HG03460 (cell line): Measurements from ENCODE around the gene DDX46.
A peak's percentile ranks its signal among the peaks of the same experiment; 100 is the strongest.
"Not testable (repeated sequence)": the region's sequence is repeated elsewhere in the genome, so short reads cannot be mapped to it uniquely, and the experiment has no call there.

Source experiments
- ATAC-seq: cut with Tn5 transposase; IDR thresholded peaks from one replicate; pipeline ENCODE4 v1.9.1; 2021; ENCODE audit not compliant: unreplicated experiment

DDX46 gene

DNA sequence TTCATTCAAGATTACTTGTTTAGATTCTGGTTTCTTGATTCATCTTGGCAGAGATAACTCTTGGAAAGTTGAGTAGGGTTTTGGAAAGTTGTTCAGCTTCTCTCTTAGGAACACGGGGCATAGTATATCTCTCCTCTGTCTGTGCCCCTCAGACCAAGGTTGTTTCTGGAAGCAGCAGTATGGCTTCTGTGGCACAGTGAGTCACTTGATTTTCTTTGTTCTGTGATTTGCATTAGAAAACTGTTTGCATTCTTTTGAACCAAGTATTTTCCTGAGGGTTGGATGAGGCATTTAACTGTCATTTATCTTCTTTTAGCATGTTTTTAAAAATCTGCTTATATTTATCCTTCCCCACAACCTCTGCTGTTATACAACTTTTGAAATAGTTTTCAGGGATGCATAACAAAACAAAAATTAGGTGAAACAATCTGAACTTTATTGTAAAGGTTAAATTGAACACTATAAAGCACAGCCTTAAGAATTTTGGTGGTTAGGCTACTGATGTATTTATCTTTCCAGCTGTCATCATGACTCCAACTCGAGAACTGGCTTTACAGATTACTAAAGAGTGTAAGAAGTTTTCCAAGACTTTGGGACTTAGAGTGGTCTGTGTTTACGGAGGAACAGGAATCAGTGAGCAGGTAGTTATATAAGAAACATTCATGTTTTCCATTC, 26.5 kb downstream of the DDX46 start:
- ATAC-seq = no peak

DNA sequence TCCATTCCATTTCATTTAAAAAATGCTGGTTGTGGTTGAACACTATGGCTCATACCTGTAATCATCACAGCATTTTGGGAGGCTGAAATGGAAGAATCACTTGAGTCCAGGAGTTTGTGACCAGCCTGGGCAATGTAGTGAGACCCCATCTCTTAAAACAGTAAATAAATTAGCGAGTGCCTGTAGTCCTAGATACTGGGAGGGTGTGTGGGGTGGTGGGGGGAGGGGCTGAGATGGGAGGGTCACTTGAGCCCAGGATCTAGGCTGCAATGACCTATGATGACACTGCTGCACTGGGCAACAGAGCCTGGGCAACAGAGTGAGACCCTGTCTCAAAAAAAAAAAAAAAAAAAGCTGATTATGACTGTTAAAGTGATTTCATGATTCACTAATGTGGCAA, 29.1 kb downstream of the DDX46 start:
- no peak for ATAC-seq

DNA sequence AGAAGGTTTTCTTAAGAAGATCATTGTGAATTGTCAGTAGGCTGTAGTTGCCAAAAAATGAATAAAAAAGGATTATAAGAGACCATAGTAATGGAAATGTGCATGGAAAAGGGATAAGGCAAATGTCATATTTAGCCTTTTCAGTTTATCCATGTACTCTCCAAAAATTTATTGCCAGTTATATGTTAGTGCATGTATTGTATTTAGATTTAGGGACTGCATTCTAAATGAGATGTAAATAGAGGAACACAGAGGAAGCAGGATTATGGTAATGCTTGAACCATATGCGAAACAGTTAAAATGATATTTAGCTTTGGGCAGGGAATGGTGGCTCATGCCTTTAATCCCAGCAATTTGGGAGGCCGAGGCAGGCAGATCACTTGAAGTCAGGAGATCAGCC, 33.0 kb downstream of the DDX46 start:
- ATAC-seq = no peak

DNA sequence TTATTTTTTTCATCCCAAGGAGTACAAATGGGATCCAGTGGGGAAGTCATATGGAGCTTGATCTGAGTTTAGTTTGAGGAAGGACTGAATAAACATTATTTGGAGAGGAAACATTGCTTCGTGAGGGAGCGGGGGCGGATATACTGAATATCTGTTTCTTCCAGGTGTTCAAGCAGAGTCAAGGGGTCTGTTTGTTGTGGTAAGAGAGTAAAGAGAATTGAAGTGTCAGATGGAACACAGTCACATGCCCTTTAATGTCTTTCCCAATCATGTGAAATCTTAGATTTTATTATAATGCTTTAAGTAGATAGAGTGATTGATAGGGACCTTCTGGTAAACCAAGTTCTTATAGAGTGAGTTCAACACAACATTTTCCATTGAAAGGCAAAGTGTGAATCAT, 33.7 kb downstream of the DDX46 start:
- ATAC-seq = no peak

DNA sequence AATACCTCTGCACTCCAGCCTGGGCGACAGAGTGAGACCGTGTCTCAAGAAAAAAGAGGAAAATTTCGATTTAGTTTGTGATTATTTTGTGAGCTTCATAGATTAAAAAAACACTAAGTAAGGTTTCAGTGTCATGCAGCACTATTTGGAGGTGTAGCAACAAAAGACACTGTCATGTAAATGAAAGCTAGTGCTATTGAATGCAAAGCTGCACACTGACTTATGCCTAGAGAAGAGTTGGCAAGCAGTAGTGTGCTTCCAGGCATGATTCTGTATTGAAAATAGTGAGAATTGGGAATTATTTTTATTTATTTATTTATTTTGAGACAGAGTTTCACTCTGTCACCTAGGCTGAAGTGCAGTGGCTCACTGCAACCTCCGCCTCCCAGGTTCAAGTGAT, 34.5 kb downstream of the DDX46 start:
- ATAC-seq = no peak

DNA sequence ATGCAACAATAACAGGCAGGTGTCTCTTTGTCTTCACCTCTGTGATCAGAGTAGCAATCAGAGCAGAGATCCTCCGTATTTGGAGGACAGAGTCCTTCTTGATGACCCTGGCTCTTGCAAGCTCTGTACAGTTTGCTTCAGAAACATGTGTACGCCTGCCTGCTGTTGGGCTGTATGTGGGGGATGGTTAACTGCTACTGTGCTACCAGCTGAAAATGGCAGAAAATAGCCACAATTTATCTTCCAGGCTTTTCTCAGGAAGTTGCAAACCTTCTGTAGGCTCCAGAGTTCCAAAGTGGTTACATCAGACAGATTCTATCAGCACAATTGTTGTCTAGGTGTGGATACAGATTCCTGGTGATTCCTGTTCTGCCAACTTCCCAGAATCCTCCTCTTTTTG, 35.5 kb downstream of the DDX46 start:
- ATAC-seq = no peak

DNA sequence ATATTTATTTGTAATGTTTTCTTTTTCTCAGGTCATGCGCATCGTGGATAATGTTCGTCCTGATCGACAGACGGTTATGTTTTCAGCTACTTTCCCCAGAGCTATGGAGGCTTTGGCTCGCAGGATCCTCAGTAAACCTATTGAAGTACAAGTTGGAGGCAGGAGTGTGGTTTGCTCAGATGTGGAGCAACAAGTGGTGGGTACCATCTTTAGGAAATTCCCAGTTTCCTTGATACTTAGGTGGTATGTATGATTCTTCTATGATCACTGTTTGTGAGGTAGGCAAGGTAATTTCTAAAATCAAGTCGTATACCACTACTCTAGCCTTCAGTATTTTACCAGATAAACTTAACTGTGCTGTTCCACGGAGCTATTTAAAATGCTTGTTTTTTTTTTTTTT, 36.2 kb downstream of the DDX46 start:
- ATAC-seq = no peak

DNA sequence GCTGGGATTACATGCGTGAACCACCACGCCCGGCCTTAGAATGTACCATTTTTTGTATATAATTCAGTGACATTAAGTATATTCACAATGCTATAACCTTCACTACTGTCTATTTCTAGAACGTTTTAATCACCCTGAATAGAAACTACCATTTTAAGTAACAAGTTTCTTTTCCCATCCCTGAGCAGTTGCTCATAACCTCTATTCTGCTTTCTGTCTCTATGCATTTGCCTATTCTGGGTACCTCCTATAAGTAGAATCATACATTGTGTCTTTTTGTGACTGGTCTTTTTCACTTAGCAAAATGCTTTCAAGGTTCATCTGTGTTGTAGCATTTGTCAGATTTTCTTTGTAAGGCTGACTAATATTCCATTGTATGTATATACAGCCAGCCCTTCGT, 39.9 kb downstream of the DDX46 start:
- no peak for ATAC-seq

DNA sequence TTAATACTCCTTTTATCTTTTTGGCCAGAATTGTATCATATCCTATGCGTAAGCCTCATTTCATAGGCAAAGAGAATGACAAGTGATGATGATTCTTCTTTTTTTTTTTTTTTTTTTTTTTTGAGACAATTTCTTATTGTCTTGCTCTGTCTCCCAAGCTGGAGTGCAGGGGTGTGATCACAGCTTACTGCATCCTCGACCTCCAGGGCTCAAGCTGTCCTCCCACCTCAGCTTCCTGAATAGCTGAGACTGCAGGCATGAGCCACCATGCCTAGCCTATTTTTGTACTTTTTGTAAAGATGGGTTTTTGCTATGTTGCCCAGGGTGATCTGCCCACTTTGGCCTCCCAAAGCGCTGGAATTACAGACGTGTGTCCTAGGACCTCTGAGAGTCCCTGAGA, 45.2 kb downstream of the DDX46 start:
- ATAC-seq = no peak

DNA sequence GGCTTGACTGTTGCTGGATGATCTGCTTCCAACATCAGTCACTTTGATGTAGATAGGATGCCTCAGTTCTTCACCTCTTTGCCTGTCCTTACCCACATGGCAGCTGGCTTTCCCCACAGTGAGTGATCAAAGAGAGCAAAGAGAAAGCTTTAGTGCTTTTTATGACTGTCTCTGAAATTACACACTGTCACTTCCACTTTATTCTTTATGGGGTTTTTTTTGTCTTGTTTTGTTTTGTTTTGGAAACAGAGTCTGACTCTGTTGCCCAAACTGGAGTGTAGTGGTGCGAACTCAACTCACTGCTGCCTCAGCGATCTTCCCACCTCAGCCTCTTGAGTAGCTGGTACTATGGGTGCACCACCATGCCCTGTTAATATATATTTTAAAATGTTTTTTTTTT, 54.8 kb downstream of the DDX46 start:
- ATAC-seq = peak; percentile 59

DNA sequence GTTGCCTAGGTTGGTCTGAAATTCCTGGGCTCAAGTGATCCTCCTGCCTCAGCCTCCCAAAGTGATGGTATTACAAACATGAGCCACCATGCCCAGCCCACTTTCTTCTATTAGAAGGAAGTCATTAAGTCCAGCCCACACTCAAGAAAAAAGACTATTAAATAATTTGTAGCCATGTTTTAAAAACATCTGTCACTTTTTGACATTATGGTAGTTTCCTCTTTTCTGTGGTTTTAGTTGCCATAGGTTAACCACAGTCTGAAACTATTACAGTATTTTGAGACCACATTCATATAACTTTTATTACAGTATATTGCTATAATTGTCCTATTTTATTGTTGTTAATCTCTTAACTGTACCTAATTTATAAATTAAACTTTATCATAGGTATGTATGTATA, 55.2 kb downstream of the DDX46 start:
- ATAC-seq = peak; percentile 70

DNA sequence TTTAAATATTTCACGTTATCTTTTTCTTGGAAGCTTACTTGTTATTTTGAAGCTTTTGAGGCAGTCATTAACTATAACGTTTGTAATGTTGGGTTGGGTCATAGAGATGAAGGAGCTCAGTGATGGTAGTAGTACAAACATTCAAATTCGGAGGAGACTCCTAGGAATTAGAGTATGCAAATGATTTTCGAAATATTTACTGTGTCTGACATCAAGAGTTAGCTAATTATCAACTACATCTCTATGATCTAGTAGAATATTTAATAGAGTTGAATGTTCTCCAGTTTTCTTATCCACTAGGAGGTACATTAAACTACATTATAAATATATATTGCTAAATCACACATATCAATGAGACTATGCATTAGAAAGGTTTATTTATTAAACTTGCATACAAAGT, 58.4 kb downstream of the DDX46 start:
- ATAC-seq = no peak

DNA sequence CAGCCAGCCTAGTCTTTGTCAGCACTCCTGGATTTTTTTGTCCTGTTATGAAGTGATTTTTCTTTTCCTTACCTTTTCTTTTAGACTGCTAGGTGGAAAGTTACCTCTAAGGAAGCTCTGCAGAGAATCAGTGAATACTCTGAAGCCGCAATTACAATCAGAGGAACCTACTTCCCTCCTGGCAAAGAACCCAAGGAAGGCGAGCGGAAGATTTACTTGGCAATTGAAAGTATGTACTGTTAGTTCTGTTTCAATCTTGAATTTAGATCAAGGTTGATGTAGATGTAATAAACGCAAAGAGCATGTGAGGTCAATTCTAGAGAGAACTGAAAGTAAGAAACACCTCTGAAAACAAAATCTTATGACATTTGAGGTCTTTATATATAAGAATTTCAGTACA, 60.2 kb downstream of the DDX46 start:
- ATAC-seq = no peak

DNA sequence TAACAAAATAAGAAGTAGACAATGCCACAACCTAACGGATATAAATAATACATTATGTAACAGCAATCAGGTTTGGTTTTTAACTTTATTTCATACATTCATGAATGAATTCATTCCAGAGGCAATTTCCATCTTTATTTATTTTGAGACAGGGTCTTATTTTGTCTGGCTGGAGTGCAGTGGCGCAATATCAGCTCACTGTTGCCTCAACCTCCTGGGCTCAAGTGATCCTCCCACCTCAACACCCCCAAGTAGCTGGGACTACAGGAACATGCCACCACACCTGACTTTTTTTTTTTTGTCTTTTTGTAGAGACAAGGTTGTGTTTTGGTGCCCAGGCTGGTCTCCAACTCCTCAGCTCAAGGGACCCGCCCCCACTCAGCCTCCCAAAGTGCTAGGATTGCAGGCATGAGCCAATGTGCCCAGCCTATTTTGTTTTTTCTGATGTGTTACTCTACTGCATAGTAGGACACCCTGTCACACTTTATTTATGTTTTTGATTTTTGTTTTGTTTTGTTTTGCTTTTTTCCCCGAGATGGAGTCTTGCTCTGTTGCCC, 60.9 kb downstream of the DDX46 start:
- no peak for ATAC-seq

DNA sequence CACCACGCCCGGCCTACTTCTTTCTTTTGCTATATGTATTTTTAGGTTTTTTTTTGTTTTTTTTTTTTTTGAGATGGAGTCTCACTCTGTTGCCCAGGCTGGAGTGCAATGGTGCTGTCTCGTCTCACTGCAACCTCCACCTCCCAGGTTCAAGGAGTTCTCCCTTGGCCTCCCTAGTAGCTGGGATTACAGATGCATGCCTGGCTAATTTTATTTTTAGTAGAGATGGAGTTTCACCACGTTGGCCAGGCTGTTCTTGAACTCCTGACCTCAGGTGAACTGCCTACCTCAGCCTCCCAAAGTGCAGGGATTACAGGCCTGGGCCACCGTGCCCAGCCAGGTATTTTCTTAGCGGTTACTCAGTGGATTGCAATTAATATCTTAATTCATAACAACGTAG, 63.3 kb downstream of the DDX46 start:
- no peak for ATAC-seq

DNA sequence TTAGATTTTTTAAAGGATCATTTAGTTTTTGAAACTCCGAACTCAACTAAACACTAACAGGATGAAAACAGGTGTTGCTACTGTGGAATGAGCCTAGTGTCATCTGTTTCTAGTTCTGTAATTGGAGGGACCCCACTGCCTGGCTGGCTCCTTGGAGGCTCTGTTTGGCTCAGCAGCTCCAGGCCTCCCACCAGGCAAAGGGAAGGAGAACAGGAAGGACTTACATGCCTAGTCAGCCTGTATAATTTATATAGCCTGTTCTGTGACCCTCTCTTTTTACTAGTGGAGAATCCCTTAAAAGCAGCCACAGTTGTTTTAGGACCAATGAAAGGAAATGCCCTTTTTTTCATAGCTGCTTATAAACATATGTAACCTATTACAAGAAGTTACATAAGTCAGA, 66.1 kb downstream of the DDX46 start:
- ATAC-seq = no peak

DNA sequence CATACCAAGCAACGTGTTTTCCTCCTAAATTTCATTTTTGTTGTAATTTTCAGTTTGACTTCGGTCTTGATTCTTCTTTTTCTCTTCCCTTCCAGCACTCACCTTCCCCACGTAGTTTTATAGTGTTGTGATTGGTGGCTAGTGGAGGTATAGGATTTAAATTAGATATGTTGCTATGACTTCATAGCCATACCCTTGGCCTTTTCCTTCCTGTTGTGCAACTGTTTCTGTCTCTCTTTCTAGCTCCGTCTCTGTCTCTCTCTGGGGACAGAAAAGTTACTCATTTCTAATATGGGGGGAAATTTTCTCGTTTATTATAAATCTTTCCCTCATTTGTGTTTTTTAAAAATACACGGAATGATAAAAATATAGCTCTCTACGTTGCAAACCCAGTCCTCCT, 66.6 kb downstream of the DDX46 start:
- no peak for ATAC-seq

DNA sequence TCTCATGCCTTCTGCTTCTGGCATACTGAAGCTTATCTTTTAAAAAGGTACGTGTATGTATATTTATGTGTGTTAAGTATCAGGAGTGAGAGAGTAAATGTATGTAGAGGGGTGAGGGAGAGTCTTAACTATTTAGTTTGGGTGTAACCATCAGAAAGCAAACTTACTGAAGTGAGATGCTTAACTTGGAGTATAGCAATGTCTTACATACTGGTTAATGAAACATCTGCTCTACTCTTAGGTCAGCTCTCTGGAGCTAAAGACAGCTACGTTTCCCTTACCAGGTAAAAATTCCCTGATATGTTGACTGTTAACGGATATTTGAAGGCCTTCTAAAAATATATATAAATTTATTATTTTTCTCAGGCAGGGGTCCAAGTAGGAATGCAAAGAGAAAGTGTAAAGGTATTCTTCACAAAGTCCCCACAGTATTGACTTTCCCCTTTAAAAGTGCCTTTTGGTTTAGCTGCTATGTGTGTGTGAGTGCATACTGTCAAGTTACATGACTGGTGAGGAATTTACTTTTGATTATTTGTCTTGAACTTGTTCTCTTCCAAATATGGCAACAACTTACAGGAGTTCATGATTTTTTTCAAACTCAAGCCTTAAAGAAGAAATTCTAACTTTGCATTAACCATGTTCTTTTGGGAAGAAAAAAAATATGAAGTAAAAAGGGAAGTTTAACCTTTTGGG, 74.9 kb downstream of the DDX46 start:
- no peak for ATAC-seq

DNA sequence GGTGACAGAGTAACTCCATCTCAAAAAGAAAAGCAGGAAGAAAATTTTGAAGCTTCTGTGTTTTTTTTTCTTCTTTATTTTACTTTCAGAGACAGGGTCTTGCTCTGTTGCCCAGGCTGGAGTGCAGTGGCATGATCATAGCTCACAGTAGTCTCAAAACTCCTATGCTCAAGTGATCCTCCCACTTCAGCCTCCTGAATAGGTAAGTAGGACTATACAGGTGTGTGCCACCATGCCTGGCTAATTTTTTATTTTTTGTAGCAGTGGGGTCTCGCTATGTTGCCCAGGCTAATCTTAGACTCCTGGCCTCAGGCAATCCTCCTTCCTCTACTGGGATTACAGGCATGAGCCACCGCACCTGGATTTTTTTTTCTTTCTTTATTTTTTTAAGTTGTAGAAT, 77.0 kb downstream of the DDX46 start:
- no peak for ATAC-seq

DNA sequence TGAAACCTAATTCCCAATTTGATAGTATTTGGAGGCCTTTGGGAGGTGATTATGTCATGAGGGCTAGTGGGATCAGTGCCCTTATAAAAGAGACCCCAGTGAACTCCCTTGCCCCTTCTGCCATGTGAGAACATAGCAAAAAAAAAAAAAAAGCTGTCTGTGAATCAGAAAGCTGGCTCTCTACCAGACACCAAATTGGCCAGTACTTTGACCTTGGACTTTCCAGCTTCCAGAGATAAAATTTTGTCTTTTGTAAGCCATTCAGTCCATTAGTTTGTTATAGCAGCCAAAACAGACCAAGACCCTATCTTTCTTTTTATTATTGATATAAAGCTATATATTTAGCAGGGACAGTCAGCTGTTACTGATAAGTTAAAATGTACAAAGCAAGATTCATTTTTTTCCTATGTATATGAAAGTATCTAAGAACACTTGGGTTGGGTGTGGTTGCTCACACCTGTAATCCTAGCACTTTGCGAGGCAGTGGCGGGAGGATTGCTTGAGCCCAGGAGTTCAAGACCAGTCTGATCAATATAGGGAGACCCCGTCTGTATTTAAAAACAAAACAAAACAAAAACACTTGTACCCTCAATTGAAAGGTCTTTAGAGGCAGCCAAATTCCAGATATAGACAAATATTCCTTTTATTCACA, 79.1 kb downstream of the DDX46 start:
- no peak for ATAC-seq

DNA sequence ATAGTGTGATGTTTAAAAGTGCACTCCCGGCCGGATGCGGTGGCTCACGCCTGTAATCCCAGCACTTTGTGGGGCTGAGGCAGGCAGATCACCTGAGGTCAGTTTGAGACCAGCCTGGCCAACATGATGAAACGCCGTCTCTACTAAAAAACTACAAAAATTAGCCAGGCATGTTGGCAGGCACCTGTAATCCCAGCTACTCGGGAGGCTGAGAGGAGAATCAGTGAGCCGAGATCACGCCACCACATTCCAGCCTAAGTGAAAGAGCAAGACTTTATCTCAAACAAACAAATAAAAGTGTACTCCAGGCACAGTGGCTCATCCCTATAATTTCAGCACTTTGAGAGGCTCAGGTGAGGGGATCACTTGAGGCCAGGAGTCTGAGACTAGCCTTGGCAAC, 79.8 kb downstream of the DDX46 start:
- ATAC-seq = not testable (repeated sequence)

DNA sequence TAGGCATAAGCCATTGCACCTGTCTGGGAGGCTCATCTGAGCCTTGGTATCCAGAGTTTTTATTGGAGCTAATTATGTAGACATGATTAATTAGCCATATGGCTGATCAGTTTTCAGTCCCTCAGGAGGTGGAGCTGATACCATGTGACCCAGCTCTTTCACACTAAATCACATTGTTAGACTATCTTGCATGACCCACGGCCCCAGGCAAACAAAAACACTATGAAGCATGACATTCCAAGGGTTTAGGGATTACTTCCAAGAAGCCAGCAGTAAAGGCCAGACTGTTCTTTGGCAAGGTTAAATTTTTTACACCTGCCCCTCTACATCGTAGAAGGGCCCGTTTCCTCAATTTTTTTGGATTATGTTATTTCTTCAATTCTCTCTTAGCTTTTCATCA, 82.2 kb downstream of the DDX46 start:
- no peak for ATAC-seq
